Measurements from ENCODE around the gene NHLRC2. TPM values are rescaled to one million over a fixed set of nuclear protein-coding genes. Genes with fewer than 3 reads are reported as not detected.

Gene NHLRC2
- total and polyA plus RNA-seq, 10 of the 15 experiments (the other 5 are each of a cell fraction or from before 2014, with no cell fraction given) = 1.9 to 31.3 (median 15.9) TPM

GRCh38 chr10:113959383-113959760 is 104.9 kb downstream of the NHLRC2 start (continued):
- 0 out of 2 replicates have a peak, but pooled peaks have one; percentile 43 for TF ChIP-seq FOXM1 (IDR thresholded peaks at IDR 0.05; ENCODE audit: low read depth, low read length)
- TF ChIP-seq IKZF1 (conservative IDR thresholded peaks at IDR 0.05) = 0 out of 2 replicates have a peak, but pooled peaks have one; percentile 17
- TF ChIP-seq BCL11A (IDR thresholded peaks at IDR 0.05; ENCODE audit: low read depth, low read length) = 0 out of 2 replicates have a peak, but pooled peaks have one; percentile 30
- TF ChIP-seq JUNB (IDR thresholded peaks at IDR 0.05) = peak; percentile 75
- peak; percentile 89 for TF ChIP-seq EED (IDR thresholded peaks at IDR 0.05; ENCODE audit: low read depth)
- peak; percentile 23; the same call in 1 of the 2 replicates for TF ChIP-seq NFIC (IDR thresholded peaks at IDR 0.05; ENCODE audit: low read depth, low read length)
- no peak for TF ChIP-seq RB1 (IDR thresholded peaks at IDR 0.05; ENCODE audit: borderline replicate concordance)
- peak; percentile 89 for TF ChIP-seq TCF3 (IDR thresholded peaks at IDR 0.05; ENCODE audit: borderline replicate concordance, insufficient read depth, low read depth, low read length)

GRCh38 chr10:113960617-113961181 is 106.2 kb downstream of the NHLRC2 start:
- Histone ChIP-seq H3K79me2 (ENCODE audit: control insufficient read depth, insufficient read depth, low read length) (no peaks in the 10 kb centered on the region), H2AFZ (ENCODE audit: control insufficient read depth, low read depth, low read length) (peak overlapping the region; percentile 74), H3K4me3 (no peak overlapping the region), H3K4me2 (ENCODE audit: control insufficient read depth, insufficient read depth) (peak overlapping the region; percentile 78), H3K9ac (ENCODE audit: control insufficient read depth, insufficient read depth, low read length) (peak overlapping the region; percentile 38), H3K27ac (ENCODE audit: control insufficient read depth, insufficient read depth) (peak overlapping the region; percentile 87), H3K36me3 (ENCODE audit: control insufficient read depth in 2 of 2, insufficient read depth in 2 of 2, low read length in 1 of 2) (no peaks in the 10 kb centered on the region), H3K9me3 (replicated peaks; ENCODE audit: control insufficient read depth, insufficient read depth, low read length) (peaks cover 1% of the 10 kb centered on the region; the same call in 2 of the 3 replicates), H3K27me3 (replicated peaks in 1 of 2; ENCODE audit: control insufficient read depth in 2 of 2, insufficient read depth in 2 of 2, low read length in 1 of 2) (no peaks in the 10 kb centered on the region), H3K4me1 (ENCODE audit: control insufficient read depth, insufficient read depth, low read length) (peaks cover 50% of the 10 kb centered on the region), H4K20me1 (ENCODE audit: control insufficient read depth, insufficient read depth) (no peaks in the 10 kb centered on the region)
- ChIA-PET SMC1A (ENCODE audit: uncharacterized antibody, unreplicated experiment) (interaction anchor here (0.6 to 4.3 kb wide), 25 partner anchors 9 to 140 kb away, joined by 3 to 32 read pairs (median 5); no protein-coding TSS in a partner anchor), RAD21 (ENCODE audit: unreplicated experiment) (interaction anchor here (0.8 to 4.6 kb wide), 19 partner anchors 13 to 280 kb away, joined by 3 to 31 read pairs (median 5); partner anchors contain the start of gene ADRB1), CTCF (interaction anchor here (0.6 to 1.6 kb wide), 9 partner anchors 9 to 146 kb away, joined by 3 to 6 read pairs (median 3); no protein-coding TSS in a partner anchor), POLR2A (interaction anchor here (0.8 to 2.2 kb wide), 10 partner anchors 22 to 136 kb away, joined by 3 to 12 read pairs (median 6); no protein-coding TSS in a partner anchor)
- WGBS (ENCODE audit: insufficient coverage, insufficient replicate concordance, low lambda C conversion rate, missing lambda C conversion rate) = 51% methylated on average over 10 of the region's 11 CpGs
- in situ Hi-C loops (cut with MboI) = no loop called here
- no TSS peak for BruUV-seq (replicated peaks)
- DNase-seq (ENCODE audit: low read depth, low spot score) (no peak), ATAC-seq (peak; percentile 74), FAIRE-seq (peak; percentile 47)
- intact Hi-C loops (cut with micrococcal nuclease; ENCODE audit: unreplicated experiment) = loop anchor here (2.0 to 5.0 kb wide), 3 partner anchors 83 to 136 kb away; no protein-coding TSS in a partner anchor
- TF ChIP-seq SP1 (IDR thresholded peaks at IDR 0.05; ENCODE audit: low read depth, low read length) = peak; percentile 13
- no peak for TF ChIP-seq TCF12 (IDR thresholded peaks at IDR 0.05; ENCODE audit: low read depth, low read length)
- peak; percentile 95 for TF ChIP-seq FOXK2 (IDR thresholded peaks at IDR 0.05)
- TF ChIP-seq ASH2L (IDR thresholded peaks at IDR 0.05; ENCODE audit: borderline replicate concordance, low read depth) = no peak
- TF ChIP-seq SREBF2 (IDR thresholded peaks at IDR 0.05; ENCODE audit: low read length) = no peak
- TF ChIP-seq CREM (IDR thresholded peaks at IDR 0.05; ENCODE audit: low read depth) = peak; percentile 85
- peak; percentile 75 for TF ChIP-seq NR2F1 (conservative IDR thresholded peaks at IDR 0.05)
- 0 out of 2 replicates have a peak, but pooled peaks have one; percentile 13 for TF ChIP-seq IRF4 (IDR thresholded peaks at IDR 0.05; ENCODE audit: low read depth, low read length)
- no peak for TF ChIP-seq ZNF384 (IDR thresholded peaks at IDR 0.05; ENCODE audit: borderline replicate concordance, low read depth, low read length)
- TF ChIP-seq TARDBP (IDR thresholded peaks at IDR 0.05; ENCODE audit: borderline replicate concordance) = no peak
- TF ChIP-seq E2F8 (IDR thresholded peaks at IDR 0.05; ENCODE audit: low read depth, partially characterized antibody) = no peak
- TF ChIP-seq ETV6 (conservative IDR thresholded peaks at IDR 0.05 in 1 of 2, IDR thresholded peaks at IDR 0.05 in 1 of 2; ENCODE audit: borderline replicate concordance in 1 of 2, low read depth in 1 of 2) = no peak; a peak in 1 of 4 replicates
- no peak for TF ChIP-seq ZNF274 (IDR thresholded peaks at IDR 0.05; ENCODE audit: insufficient read depth, insufficient read length)
